ENCODE data around the gene PRR33.
"Not testable (repeated sequence)": the region's sequence is repeated elsewhere in the genome, so short reads cannot be mapped to it uniquely, and the experiment has no call there.

The PRR33 gene

GRCh38 chr11:1874441-1875092 lies 17.1 kb downstream of the PRR33 start:
- not testable (repeated sequence) for DNase-seq

DNA sequence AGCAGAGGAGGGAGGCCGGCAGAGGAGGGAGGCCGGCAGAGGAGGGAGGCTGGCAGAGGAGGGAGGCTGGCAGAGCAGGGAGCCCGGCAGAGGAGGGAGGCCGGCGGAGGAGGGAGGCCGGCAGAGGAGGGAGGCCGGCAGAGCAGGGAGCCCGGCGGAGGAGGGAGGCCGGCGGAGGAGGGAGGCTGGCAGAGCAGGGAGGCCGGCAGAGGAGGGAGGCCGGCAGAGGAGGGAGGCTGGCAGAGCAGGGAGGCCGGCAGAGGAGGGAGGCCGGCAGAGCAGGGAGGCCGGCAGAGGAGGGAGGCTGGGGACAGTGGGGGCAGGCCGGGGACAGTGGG lies 17.9 kb downstream of the PRR33 start:
- not testable (repeated sequence) for DNase-seq

GRCh38 chr11:1873048-1873812 lies 18.5 kb downstream of the PRR33 start:
- no peak for DNase-seq

DNA sequence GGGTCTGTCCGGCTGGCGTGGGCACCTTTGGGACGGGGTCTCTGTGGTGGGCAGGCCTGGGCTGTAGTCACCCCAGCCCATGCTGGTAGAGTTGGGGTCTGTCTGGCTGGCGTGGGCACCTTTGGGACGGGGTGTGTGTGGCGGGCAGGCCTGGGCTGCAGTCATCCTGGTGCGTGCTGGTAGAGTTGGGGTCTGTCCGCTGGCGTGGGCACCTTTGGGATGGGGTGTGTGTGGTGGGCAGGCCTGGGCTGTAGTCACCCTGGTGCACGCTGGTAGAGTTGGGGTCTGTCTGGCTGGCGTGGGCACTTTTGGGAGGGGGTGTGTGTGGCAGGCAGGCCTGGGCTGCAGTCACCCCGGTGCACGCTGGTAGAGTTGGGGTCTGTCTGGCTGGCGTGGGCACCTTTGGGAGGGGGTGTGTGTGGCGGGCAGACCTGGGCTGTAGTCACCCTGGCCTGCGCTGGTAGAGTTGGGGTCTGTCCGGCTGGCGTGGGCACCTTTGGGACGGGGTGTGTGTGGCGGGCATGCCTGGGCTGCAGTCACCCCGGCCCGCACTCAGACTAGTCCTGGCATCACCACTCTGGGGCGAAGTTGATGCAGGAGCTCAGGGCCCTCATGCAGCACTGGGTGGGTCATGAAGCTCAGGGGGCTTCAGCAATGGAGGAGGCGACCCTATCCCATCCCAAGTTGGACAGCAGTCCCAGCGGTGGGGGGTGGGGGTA lies 19.3 kb downstream of the PRR33 start:
- no peak for DNase-seq

DNA sequence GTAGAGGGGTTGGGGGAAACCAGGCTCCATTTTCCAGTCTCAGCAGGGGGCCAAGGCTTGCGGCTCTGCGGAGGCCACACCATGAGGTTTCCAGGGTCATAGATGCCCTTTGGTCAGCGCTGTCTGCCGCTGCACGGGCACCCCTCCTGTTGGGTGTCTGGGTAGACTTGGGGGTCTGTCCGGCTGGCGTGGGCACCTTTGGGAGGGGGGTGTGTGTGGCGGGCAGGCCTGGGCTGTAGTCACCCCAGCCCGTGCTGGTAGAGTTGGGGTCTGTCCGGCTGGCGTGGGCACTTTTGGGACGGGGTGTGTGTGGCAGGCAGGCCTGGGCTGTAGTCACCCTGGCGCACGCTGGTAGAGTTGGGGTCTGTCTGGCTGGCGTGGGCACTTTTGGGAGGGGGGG lies 20.2 kb downstream of the PRR33 start:
- DNase-seq = no peak

DNA sequence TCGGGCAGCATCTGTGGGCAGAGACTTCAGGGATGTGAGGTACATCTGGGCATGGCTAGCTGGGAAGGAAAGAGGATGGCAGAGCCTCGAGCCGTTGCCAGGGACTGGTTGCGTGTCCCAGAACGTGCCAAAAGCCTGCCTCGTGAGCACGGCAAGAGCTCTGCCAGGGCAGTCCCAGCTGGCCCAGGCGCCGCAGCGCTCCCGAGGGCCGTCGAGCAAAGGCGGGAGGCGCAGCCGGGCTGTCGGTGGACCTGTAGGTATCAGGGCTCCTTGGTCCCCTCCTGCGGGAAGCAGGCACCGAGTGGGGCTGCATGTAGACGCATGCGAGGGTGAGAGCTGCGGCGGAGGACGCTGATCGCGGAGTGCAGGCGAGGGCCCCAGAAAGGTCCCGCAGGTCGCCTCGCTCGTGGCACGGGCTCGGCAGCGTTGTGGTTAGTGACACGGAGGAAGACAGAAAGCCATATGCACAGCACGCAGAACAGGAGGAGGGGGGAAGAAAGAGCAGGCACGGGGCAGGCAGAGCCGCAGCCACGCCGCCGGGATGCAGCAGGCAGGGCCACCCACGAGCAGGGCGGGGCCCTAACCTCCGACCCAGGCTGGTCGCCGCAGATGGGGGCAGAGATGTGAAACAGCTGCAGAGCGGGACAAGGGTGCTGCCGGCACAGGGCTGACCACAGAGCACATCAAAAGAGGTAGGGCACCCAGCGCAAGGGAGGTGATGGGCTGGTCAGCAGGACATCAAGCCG lies 20.8 kb downstream of the PRR33 start:
- DNase-seq = no peak

- no peak for DNase-seq
These were observed 21.4 kb downstream of the PRR33 start for GRCh38 chr11:1870326-1870696.

- no peak for DNase-seq
These were observed 22.0 kb downstream of the PRR33 start for GRCh38 chr11:1869427-1870325.

GRCh38 chr11:1868636-1869291 lies 22.9 kb downstream of the PRR33 start:
- no peak for DNase-seq

- no peak for DNase-seq
These were observed 23.5 kb downstream of the PRR33 start for GRCh38 chr11:1868056-1868635.

GRCh38 chr11:1867381-1867780 lies 24.3 kb downstream of the PRR33 start:
- no peak for DNase-seq

- DNase-seq = no peak
These were observed 24.9 kb downstream of the PRR33 start for GRCh38 chr11:1866776-1867175.

DNA sequence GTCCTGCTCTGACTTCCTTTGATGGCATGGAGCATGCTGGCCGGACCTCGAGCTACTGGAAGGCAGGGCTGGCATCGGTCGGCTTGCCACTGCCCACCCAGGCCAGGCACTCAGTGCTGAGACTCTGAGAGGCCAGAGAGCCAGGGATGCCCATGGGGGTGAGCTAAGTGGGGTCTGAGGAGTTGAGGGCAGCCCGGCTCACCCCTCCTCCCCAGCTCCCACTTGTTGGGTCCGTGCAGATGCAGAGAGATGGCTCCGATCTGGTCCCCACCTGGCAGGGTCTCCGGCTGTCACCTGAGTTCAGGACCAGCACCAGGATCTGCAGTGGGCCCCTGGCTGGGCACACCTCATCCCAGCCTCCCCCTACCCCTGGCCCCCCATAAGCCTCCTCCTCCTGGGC lies 25.5 kb downstream of the PRR33 start:
- DNase-seq = no peak

DNA sequence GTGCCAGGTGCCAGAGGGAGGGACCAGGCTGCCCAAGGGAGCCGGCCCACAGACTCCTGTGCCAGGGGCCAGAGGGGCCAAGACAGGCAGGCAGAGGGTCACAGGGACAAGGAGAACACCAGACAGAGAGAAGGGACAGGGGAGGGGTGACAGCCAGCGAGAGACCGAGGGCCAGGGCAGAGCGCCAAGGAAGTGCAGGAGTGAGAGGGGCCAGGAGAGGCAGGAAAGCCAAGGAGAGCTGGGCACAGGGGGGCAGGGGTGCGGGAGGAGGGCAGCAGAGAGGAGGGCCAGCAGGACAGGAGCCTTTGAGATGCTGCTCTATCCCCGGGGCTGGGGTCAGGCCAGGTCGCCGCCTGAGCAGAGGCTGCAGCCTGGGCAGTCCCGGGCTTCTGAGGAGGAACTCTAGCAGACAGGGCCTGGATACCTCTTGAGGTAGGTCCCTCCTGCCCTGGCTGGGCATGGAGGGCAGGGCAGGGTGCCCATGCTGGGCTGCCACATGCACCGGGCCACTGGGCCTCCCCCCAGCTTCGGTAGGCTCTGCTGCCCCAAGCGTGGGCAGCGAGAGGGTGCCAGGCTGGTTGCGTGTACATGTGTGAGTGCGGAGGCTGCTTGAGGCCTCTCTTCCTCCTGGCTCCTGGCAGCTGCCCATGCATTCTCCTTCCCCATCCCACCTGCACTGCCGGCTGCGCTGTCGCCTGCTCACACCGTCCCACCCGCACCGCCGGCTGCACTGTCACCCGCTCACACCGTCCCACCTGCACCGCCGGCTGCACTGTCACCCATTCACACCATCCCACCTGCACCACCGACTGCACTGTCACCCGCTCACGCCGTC lies 26.6 kb downstream of the PRR33 start:
- no peak for DNase-seq

- DNase-seq = no peak
These were observed 27.5 kb downstream of the PRR33 start for GRCh38 chr11:1864231-1864630.

DNA sequence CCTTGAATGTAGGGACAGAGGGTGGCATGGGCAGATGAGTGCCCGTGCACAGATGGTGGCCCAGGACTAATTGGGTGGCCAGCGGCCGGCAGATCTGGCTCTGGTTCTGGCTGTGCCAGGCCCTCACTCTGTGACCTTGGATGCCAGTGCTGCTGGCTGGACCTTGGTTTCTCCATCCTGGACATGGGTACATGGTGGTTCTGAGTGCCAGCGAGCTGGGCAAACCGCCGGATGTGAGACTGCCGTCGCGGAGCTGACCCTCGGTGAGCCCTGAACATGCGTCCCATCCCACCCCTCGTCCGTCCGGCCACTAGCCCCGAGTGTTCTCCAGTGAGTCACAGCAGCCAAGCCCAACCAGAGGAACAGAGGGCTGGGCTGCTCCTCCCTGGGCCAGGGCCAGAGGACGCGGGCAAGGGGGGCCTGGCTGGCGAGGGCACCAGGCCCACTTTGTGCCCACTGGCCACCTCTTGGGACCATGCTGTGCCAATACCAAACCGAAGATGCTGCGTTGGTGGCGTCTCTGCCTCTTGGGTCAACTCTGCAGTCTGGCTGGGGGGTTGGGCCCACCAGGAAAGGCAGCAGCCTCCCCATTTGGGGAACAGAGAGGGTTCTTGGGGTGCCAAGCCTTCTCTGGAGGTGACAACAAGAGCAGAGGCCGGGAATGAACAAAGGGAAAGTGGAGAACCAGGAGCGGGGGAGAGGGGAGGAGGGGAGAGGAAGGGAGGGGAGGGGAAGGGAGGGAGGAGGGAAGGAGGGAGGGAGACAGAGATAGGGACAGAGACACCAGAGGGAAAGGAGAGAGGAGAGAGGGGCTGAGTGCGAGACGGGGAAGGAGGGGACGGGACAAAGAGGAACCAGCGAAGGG lies 28.1 kb downstream of the PRR33 start:
- DNase-seq = no peak

- no peak for DNase-seq
These were observed 28.9 kb downstream of the PRR33 start for GRCh38 chr11:1862588-1863351.

All from activated T-cell treated with anti-CD3 and anti-CD28 coated beads for 4 hours (primary cell).